Ramos (cell line): ENCODE data around the gene CLRN3.

Experiments used
- in situ Hi-C: fragments of 300-500 bp; cut with MboI; formaldehyde crosslinking; loops from one replicate; pipeline ENCODE4 v1.14.3; 2022; ENCODE audit warnings: low sequenced_read_pairs; ENCODE audit not compliant: unreplicated experiment

Gene CLRN3, protein sequence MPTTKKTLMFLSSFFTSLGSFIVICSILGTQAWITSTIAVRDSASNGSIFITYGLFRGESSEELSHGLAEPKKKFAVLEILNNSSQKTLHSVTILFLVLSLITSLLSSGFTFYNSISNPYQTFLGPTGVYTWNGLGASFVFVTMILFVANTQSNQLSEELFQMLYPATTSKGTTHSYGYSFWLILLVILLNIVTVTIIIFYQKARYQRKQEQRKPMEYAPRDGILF

DNA sequence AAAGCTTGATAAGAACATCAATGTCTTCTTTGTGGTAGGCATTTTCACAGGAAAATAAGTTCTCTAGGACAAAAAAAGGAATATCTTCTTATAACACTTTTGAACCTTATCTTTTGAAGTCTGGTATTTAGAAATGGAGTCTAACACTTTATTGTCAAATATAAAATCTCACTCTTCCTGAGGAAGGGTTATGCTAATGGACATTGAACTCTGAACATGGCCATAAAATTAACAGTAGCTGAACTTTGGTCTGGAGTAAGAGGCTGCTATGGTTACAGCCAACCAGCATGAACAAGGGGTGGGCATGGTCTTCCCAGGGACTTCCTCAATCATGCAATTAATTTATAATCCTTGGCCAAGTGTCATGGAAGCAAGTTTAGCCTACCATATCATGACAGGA, at the start of gene CLRN3:
Gene CLRN3, minus strand, starts transcription at position 199 of the 400 bp plus-strand sequence. Its CDS starts 157 bp downstream, at position 42.
- in situ Hi-C loops, result no loop called here

- in situ Hi-C loops, result no loop called here
These were observed 48.3 kb upstream of the CLRN3 start for GRCh38 chr10:127940866-127941640.

- in situ Hi-C loops, result no loop called here
These were observed 47.1 kb upstream of the CLRN3 start for GRCh38 chr10:127939786-127940330.

DNA sequence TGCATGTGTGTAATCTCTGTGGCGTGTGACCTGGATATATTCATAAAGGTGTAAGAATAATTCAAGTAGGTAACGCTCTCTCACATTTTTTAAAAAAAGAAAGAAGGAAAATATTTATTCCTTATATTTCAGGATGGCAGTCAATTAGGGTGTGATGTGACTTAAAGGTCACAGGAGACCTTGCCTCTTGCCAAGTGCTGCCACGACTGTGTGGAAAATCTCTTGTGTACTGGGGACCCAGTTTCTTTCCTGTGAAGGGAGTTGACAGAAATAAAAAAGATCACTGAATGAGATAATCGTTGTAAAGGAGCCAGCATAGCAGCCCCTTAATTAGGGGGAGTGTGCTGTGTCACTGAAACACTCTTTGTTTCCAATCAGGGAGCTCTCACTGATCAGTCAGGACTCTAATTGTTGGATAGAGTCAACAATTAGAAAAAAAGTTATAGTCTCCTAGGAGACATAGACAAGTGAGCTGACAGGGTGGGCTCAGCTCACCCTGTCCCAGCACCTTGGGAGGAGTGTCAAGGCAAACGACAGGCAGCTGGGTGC, 45.2 kb upstream of the CLRN3 start:
- in situ Hi-C loops, result no loop called here

DNA sequence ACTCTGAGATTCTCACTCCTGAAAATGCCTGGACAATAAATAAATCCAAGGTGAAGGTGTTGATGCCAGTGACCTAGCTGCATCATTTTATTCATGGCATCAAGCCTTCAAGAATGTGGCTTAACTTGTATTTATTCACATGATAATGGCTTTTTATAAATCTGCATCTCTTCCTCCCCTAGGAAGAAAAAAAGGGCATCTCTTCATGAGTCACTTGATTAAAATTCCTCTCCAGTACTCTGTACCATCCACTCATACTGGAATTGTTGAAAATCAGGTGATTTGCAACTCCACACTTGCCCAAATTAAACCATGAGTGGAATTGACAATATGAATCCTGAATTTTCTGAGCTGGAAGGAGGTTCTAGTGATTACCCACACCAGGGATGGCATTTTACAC, 44.3 kb upstream of the CLRN3 start:
- in situ Hi-C loops, result no loop called here

GRCh38 chr10:127935071-127935561, 42.4 kb upstream of the CLRN3 start:
- in situ Hi-C loops, result no loop called here

GRCh38 chr10:127934383-127934782, 41.6 kb upstream of the CLRN3 start:
- in situ Hi-C loops, result no loop called here

- in situ Hi-C loops, result no loop called here
These were observed 40.5 kb upstream of the CLRN3 start for GRCh38 chr10:127933271-127933670.

DNA sequence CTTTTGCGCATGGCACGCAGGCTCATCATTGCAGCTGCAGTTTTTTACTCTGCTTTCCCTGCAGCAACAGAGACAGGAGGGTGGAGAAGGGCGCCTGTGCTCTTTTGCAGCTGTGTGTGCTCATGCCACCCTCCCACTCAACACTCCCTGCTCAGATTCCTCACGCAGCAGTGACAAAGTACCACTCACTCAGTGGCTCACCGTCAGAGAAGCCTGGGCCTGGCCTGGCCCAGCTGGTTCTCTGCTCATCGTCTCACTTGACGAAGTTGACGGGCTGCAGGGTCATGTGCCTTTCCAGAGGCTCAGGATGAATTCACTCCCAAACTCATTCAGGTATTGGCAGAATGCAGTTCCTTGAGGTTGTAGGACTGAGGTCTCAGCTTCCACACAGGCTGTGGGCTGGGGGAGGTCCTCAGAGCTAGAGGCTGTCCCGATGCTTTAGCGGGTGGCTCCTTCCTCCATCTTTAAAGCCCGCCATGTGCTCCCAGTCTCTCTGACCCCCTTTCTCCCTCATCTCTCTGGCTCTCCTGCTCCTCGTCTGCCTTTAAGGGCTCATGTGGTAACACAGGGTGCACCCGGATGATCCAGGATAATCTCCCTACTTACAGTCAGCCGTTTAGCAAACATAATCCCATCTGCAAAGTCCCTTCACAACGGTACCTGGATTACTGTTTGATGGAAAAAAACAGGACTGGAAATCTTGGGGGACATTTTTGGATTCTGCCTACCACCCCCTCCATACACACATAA, 40.0 kb upstream of the CLRN3 start:
- in situ Hi-C loops, result no loop called here

- in situ Hi-C loops, result no loop called here
These were observed 35.5 kb upstream of the CLRN3 start for GRCh38 chr10:127928021-127928806.

GRCh38 chr10:127926455-127926854, 33.7 kb upstream of the CLRN3 start:
- in situ Hi-C loops, result no loop called here

DNA sequence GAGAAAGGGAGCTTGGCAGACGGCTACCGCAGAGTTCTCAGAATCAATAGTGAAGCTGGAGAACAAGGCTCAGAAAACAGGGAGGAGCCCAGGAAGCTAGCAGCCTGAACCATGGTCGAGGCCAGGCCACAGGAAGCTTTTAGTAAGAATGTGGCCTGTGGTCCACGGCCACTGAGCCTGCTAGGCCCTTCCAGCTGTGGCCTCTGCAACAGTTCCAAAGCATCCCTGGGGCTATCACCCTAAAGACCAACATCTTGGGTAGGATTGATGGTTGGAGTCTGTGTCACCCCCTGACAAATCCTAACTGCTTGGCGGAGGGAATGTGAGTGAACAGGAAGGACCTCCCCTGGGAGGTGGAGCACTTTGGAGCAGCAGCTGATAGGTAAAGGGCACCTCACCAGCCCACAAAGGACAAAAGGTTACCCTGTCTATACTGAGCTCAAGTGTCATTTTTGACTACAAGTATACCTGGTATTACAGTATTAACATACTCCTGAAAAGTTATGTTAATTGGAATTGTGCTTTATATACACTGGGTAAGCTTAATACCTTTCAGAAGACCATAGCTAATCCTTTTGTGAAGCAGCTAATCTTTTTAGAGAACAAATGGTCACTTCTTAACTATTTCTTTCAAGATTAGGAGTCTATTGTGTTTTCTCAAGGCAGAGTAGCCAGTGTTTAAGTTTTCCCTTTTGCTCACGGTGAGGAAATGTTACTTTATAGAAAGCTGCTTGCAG, 32.9 kb upstream of the CLRN3 start:
- in situ Hi-C loops, result no loop called here

- in situ Hi-C loops, result no loop called here
These were observed 30.9 kb upstream of the CLRN3 start for GRCh38 chr10:127923646-127924045.

DNA sequence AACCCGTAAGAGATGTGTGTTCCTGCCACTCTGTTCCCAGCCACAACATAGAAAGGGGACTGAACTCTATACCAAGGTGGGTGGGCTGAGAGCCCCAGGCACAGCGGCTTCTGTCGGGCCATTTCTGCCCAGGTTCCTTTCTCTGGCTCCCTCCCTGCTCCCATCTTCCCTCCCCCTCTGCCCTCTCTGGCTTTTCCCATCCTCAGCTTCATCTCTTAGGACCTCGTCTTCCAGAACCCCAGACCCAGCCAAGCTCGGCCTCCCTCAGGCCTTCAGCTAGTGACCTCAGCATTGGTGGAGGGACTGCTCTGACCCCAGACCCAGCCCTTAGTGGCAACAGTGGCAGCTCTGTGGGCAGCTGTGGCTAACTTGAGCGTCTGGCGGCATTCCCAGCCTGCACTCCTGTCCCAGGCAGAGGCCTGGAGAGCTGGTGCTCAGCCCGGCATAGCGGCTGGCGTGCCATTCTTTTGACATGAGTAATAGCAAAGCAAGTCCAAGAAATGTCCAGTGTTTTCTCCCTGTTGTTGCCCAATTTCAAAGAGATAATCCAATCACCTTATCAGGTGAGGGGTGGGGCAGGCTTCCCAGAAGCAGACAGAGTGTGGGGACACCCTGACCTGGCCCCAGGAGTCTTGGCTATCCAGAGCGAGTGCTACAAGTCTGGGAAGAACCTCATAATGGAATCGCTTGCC, 30.1 kb upstream of the CLRN3 start:
- in situ Hi-C loops, result no loop called here

DNA sequence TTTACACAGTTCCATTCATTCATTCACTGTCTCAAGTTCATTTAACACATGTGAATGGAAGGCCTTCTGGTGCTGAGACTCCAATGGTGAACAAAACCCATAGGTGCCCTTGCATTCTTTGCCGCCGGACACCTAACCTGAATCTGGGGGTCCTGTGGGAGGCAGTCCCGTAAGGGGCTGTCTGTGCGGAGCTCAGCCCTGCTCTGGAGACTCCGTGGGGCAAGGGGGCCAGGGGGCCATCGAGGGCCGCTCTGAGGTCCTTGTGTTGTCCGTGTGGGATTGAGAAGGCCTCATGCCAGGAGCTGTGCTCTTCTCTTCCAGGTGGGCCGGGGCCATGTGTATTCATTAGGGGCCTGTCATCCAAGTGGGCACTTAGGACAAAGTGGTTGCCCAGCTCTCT, 29.5 kb upstream of the CLRN3 start:
- in situ Hi-C loops, result no loop called here

DNA sequence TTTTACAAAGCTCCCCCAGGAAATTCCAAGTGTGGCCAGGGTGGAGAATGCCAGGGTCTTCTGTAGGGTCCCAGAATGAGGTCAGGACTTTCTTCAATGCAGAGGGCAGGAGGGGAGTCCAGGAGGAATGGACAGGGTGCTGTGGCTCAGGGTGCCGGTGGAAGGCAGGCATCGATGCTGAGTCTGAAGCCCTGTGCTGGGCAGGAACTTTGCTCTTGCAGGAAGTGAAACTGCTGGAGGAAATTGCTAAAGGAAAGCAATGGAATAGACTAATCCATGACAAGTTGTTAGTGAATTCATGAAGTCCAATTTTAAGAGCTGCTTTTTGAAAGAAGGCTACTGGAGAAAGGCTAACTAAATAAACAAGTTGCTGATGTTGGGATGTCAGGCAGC, 29.0 kb upstream of the CLRN3 start:
- in situ Hi-C loops, result no loop called here

- in situ Hi-C loops, result no loop called here
These were observed 28.5 kb upstream of the CLRN3 start for GRCh38 chr10:127921075-127921752.
